Ascending aorta (tissue), 2 donors: ENCODE data around the gene OSBPL10. TPM values are rescaled to one million over a fixed set of nuclear protein-coding genes. Genes with fewer than 3 reads are reported as not detected.

ENCODE experiments used
- DNase-seq, 2 donors: peaks; one replicate each; pipeline ENCODE4 v3.0.0-alpha.2; 2019; ENCODE audit warnings: low spot score in 2 of 2
- H3K27ac ChIP-seq, 2 donors: fragments of 200-600 bp; sonication (generic); one replicate each; pipeline ENCODE4 v1.5.1; 2016 to 2017; ENCODE audit warnings: mild to moderate bottlenecking in 1 of 2
- H3K27me3 ChIP-seq: fragments of 200-600 bp; sonication (generic); one replicate; pipeline ENCODE4 v1.5.1; 2017
- H3K36me3 ChIP-seq, 2 donors: fragments of 200-600 bp; sonication (generic); one replicate each; pipeline ENCODE4 v1.5.1; 2016
- H3K4me1 ChIP-seq, 2 donors: fragments of 200-600 bp; sonication (generic); one replicate each; pipeline ENCODE4 v1.5.1; 2016 to 2017; ENCODE audit warnings: mild to moderate bottlenecking in 1 of 2
- H3K4me3 ChIP-seq, 2 donors: fragments of 200-600 bp; sonication (generic); one replicate each; pipeline ENCODE4 v1.5.1; 2016 to 2017; ENCODE audit warnings: mild to moderate bottlenecking in 1 of 2
- H3K9me3 ChIP-seq, 2 donors: fragments of 200-600 bp; sonication (generic); one replicate each; pipeline ENCODE4 v1.5.1; 2016
- CTCF ChIP-seq, 3 experiments: fragments of 200-600 bp in 2 of 3; fragments of 450-650 bp in 1 of 3; sonication (generic) in 2 of 3; IDR thresholded peaks; one replicate each; pipeline ENCODE4 v1.5.1; 2016 to 2019; ENCODE audit warnings: antibody characterized with exemption in 3 of 3, mild to moderate bottlenecking in 1 of 3, moderate library complexity in 1 of 3
- intact Hi-C: fragments of 100-400 bp; cut with DNase I; formaldehyde crosslinking; loops from one replicate; pipeline ENCODE4 v1.15.1; 2023
- total RNA-seq: library from RNA; depleted of rRNA; stranded (reverse); fragments of >200 nt; gene quantifications from one replicate; pipeline ENCODE4 v1.1.0, GENCODE V29; 2016

OSBPL10 gene
- total RNA-seq, 1 donor from 2014 or later, result 169 TPM

GRCh38 chr3:31885235-31885634 lies 95.8 kb downstream of the OSBPL10 start:
- no peak for DNase-seq
- Histone ChIP-seq H3K4me3 (no peak overlapping the region), H3K27me3 (no peaks in the 10 kb centered on the region), H3K36me3 (no peaks in the 10 kb centered on the region), H3K4me1 (no peaks in the 10 kb centered on the region), H3K27ac (no peak overlapping the region), H3K9me3 (no peaks in the 10 kb centered on the region)
- intact Hi-C loops, result no loop called here
- no peak for TF ChIP-seq CTCF (IDR thresholded peaks at IDR 0.05)

- Histone ChIP-seq H3K4me3 (no peak overlapping the region), H3K36me3 (no peaks in the 10 kb centered on the region), H3K9me3 (no peaks in the 10 kb centered on the region), H3K27ac (no peak overlapping the region), H3K4me1 (no peaks in the 10 kb centered on the region), H3K27me3 (no peaks in the 10 kb centered on the region)
- no peak for DNase-seq
- TF ChIP-seq CTCF (IDR thresholded peaks at IDR 0.05), result no peak
- intact Hi-C loops, result no loop called here
Measured at GRCh38 chr3:31884251-31884650, 96.8 kb downstream of the OSBPL10 start.

- peaks cover 0 to 4% of the 10 kb centered on the region in 2 donors for H3K4me1 ChIP-seq
- H3K27me3 ChIP-seq, result no peaks in the 10 kb centered on the region
- no peak overlapping the region for H3K27ac ChIP-seq
- H3K9me3 ChIP-seq, result no peaks in the 10 kb centered on the region
- no peak overlapping the region for H3K4me3 ChIP-seq
- no peak for TF ChIP-seq CTCF (IDR thresholded peaks at IDR 0.05)
- no peak for DNase-seq
- no peaks in the 10 kb centered on the region for H3K36me3 ChIP-seq
- intact Hi-C loops, result no loop called here
Measured at GRCh38 chr3:31882895-31883294, 98.2 kb downstream of the OSBPL10 start.

- DNase-seq, result no peak
- Histone ChIP-seq H3K4me1 (peaks cover 0 to 4% of the 10 kb centered on the region in 2 donors), H3K27me3 (no peaks in the 10 kb centered on the region), H3K9me3 (no peaks in the 10 kb centered on the region), H3K36me3 (no peaks in the 10 kb centered on the region), H3K4me3 (no peak overlapping the region), H3K27ac (no peak overlapping the region)
- TF ChIP-seq CTCF (IDR thresholded peaks at IDR 0.05), result no peak
- intact Hi-C loops, result no loop called here
Measured at GRCh38 chr3:31882431-31882830, 98.6 kb downstream of the OSBPL10 start.

- Histone ChIP-seq H3K4me1 (peaks cover 0 to 13% of the 10 kb centered on the region in 2 donors), H3K4me3 (no peak overlapping the region)
- intact Hi-C loops, result no loop called here
Measured at GRCh38 chr3:31880482-31881078, 100.5 kb downstream of the OSBPL10 start.

More at GRCh38 chr3:31880482-31881078, 100.5 kb downstream of the OSBPL10 start:
- Histone ChIP-seq H3K9me3 (no peaks in the 10 kb centered on the region), H3K27me3 (no peaks in the 10 kb centered on the region), H3K36me3 (no peaks in the 10 kb centered on the region), H3K27ac (no peak overlapping the region)
- no peak for DNase-seq
- no peak for TF ChIP-seq CTCF (IDR thresholded peaks at IDR 0.05)
